D721Med (cell line): ENCODE results near the gene NUP35.

Source experiments
- DNase-seq: peaks from one replicate; pipeline ENCODE4 v3.0.0; 2011; ENCODE audit warnings: low spot score; ENCODE audit not compliant: insufficient read length
- FAIRE-seq: peaks from 2 replicates; lab custom pipeline; 2011; peaks lifted over from hg19 to GRCh38; lab: Jason Lieb, UNC
- TF ChIP-seq, protein P1 (sequence below): IDR thresholded peaks from 2 replicates; pipeline ENCODE4 v1.5.1; 2012; ENCODE audit warnings: mild to moderate bottlenecking, control low read depth; ENCODE audit not compliant: insufficient read depth; ENCODE audit errors: missing control alignments

Gene NUP35

DNA sequence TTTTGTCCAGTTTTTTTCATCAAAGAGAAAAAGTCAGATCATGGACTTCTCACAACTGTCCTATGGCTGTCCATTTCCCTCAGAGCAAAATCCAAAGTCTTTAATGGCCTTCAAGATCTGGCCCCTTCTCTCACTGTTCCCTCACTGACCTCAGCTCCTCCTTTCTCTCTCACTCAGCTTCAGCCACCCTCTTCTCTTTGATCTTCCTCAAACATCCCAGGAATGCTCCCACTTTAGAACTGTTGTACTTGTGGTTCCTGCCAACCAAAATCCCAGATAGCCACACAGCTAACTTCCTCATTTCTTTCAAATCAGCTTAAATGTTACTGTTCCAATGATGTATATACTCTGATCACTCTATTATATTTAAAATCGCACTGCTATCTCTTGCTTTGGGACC is 82.9 kb downstream of the NUP35 start:
- FAIRE-seq: no peak
- TF ChIP-seq, protein P1, sequence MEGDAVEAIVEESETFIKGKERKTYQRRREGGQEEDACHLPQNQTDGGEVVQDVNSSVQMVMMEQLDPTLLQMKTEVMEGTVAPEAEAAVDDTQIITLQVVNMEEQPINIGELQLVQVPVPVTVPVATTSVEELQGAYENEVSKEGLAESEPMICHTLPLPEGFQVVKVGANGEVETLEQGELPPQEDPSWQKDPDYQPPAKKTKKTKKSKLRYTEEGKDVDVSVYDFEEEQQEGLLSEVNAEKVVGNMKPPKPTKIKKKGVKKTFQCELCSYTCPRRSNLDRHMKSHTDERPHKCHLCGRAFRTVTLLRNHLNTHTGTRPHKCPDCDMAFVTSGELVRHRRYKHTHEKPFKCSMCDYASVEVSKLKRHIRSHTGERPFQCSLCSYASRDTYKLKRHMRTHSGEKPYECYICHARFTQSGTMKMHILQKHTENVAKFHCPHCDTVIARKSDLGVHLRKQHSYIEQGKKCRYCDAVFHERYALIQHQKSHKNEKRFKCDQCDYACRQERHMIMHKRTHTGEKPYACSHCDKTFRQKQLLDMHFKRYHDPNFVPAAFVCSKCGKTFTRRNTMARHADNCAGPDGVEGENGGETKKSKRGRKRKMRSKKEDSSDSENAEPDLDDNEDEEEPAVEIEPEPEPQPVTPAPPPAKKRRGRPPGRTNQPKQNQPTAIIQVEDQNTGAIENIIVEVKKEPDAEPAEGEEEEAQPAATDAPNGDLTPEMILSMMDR: no peak

DNA sequence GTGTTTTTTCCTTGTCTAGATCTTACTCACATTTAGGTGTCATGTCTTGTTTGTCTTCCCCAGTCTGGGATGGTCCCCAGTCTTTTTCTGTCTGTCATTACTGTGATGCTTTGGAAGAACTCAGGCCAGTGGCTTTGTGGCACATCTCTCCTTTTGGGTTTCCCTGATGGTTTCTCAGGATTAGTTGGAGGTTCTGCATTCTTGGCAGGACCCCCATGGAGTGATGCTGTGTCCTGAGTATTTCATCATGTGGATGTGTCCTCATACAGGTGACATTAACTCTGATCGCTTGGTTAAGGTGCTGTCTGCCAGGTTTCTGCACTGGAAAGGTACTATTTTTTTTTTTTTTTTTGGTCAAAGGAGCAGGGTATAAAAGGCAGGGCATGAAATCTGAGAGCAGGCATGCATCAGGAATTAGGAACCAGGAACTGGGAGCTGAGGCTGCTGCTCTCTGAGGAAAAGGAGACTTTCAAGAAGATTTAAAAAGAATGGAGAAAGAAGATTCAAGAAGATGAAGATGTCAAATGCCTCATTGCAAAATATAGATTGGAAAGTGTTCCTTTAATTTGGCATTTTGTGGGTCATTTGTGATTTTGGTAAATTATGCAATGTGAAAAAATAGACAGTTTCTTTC is 85.3 kb downstream of the NUP35 start:
- FAIRE-seq: no peak
- TF ChIP-seq, protein P1: no peak
- no peak for DNase-seq

More for the DNA sequence above, 82.9 kb downstream of the NUP35 start:
- no peak for DNase-seq
